Kidney epithelial cell (primary cell): Measurements from ENCODE around the gene SLC9A6. TPM values are rescaled to one million over a fixed set of nuclear protein-coding genes. Genes with fewer than 3 reads are reported as not detected.

ENCODE experiments used
- DNase-seq: peaks from one replicate; pipeline ENCODE4 v3.0.0-alpha.2; 2010; ENCODE audit warnings: low read depth
- H3K27me3 ChIP-seq: 2 replicates; pipeline ENCODE4 v1.6.0; 2011; ENCODE audit warnings: low read length; ENCODE audit not compliant: control insufficient read depth, insufficient read depth
- H3K36me3 ChIP-seq: 2 replicates; pipeline ENCODE4 v1.5.1; 2011; ENCODE audit warnings: low read length; ENCODE audit not compliant: control insufficient read depth, insufficient read depth
- H3K4me3 ChIP-seq: 2 replicates; pipeline ENCODE4 v1.5.1; 2011; ENCODE audit warnings: low read depth, mild to moderate bottlenecking, control low read depth, low read length
- CTCF ChIP-seq: IDR thresholded peaks from 2 replicates; pipeline ENCODE4 v1.5.1; 2011; ENCODE audit warnings: mild to moderate bottlenecking, moderate library complexity, low read length, control low read depth, inconsistent platforms; ENCODE audit not compliant: insufficient read depth, poor library complexity, severe bottlenecking
- total RNA-seq: library from RNA; depleted of rRNA; stranded (reverse); fragments of >200 nt; gene quantifications from 2 replicates; pipeline ENCODE4 v1.2.3, GENCODE V29; 2015

The SLC9A6 gene
- total RNA-seq, 1 donor from 2014 or later, result 19.6 TPM

DNA sequence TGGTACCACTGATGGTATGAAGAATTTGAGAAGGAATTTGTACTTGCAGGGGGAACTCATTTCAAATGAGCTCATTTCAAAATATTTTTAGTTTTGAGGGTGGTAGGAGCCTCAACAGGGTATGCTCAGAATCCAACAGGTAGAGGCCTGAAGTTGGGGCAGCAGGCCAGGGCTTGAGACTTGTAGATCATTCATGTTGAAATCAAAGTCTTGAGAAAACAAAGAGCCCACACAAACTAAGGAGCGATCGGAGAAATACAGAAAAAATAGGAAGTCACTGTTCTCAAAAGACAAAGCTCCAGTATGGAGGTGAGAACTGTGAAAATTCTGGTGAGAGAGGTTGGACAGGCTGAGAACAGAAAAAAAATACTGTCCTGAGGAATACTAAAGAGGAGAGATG, 979 bp upstream of the SLC9A6 start:
- no peak for TF ChIP-seq CTCF
- DNase-seq, result no peak
- no peaks in the 10 kb centered on the region for H3K36me3 ChIP-seq
- H3K27me3 ChIP-seq, result no peaks in the 10 kb centered on the region
- H3K4me3 ChIP-seq, result no peak overlapping the region

- no peaks in the 10 kb centered on the region for H3K27me3 ChIP-seq
- TF ChIP-seq CTCF, result no peak
- peak overlapping the region; percentile 79 for H3K4me3 ChIP-seq
- no peak for DNase-seq
- H3K36me3 ChIP-seq, result no peaks in the 10 kb centered on the region
Observed at GRCh38 chrX:135984791-135985156, 461 bp upstream of the SLC9A6 start.

GRCh38 chrX:135985973-135986310, 707 bp downstream of the SLC9A6 start:
- TF ChIP-seq CTCF, result no peak
- no peak for DNase-seq
- Histone ChIP-seq H3K4me3 (peak overlapping the region; percentile 79), H3K36me3 (no peaks in the 10 kb centered on the region), H3K27me3 (no peaks in the 10 kb centered on the region)

DNA sequence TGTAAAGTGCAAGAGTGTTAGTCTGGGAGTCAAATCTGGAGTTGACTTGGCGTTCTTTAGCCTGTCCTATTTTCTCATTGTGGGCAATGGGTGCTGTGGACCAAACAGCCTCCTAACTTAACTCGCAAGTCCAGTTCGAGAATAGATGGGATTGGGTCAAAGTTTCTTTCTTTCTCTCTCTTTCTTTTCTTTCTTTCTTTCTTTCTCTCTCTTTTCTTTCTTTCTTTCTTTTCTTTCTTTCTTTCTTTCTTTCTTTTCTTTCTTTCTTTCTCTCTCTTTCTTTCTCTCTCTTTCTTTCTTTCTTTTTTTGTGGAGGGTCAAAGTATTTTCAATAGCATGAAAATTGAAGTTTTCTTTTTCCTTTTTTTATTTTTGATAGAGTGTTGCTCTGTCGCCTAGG, 3.0 kb downstream of the SLC9A6 start:
- no peak for TF ChIP-seq CTCF
- Histone ChIP-seq H3K4me3 (no peak overlapping the region), H3K36me3 (no peaks in the 10 kb centered on the region), H3K27me3 (no peaks in the 10 kb centered on the region)
- no peak for DNase-seq

DNA sequence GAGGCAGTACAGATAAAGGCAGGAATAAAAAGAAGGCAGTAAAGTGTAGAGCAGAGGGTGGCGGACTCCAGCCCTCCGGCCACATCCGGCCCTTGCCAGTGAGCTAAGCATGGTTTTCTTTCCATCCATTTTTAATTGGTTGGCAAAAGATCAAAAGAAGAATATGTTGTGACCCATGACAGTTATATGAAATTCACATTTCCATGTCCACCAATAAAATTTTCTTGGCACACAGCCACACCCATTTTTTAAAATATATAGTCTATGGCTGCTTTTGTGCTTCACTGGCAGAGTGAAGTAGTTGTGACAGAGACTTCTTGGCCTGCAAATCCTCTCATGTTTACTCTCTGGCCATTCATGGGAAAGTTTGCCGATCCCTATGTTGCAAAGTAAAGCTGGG, 29.8 kb downstream of the SLC9A6 start:
- H3K4me3 ChIP-seq, result no peak overlapping the region

More for the DNA sequence above, 29.8 kb downstream of the SLC9A6 start:
- no peak for DNase-seq
- Histone ChIP-seq H3K36me3 (no peaks in the 10 kb centered on the region), H3K27me3 (no peaks in the 10 kb centered on the region)
- no peak for TF ChIP-seq CTCF
